Ovary (tissue), 3 donors: ENCODE measurements around the gene RAB3A.

Source experiments
- POLR2A ChIP-seq: fragments of 450-650 bp; IDR thresholded peaks from one replicate; pipeline ENCODE4 v1.6.1; 2017; ENCODE audit warnings: antibody characterized with exemption, mild to moderate bottlenecking, moderate library complexity
- TF ChIP-seq, protein P1 (sequence below), 3 donors: fragments of 450-650 bp in 2 of 3; fragments of 200-600 bp in 1 of 3; IDR thresholded peaks; one replicate each; pipeline versions ENCODE4 v1.5.1 to v1.8.0; 2016 to 2022; ENCODE audit warnings: antibody characterized with exemption in 3 of 3, mild to moderate bottlenecking in 1 of 3
- donor health status: DM: no; HTN: no; CAD: no.

DNA sequence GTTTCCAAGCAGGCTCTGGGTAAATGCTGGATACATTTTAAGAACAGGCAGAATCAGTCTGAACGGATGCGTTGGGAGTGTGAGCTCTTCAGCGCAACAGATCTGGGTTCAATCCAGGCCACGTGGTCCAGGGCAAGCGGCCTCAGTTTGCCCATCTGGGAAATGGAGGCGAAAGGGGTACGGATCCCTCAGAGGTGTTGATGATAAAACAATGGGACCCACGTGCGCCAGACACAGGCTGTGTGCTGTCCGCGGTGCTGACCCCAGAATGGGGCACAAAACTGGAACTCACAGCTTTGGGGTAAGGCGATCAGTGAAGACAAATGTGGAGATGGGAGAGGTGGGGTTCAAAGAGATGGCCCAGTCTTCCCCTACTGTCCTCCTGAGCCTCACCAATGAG, 35.5 kb upstream of the RAB3A start:
- TF ChIP-seq, protein P1, sequence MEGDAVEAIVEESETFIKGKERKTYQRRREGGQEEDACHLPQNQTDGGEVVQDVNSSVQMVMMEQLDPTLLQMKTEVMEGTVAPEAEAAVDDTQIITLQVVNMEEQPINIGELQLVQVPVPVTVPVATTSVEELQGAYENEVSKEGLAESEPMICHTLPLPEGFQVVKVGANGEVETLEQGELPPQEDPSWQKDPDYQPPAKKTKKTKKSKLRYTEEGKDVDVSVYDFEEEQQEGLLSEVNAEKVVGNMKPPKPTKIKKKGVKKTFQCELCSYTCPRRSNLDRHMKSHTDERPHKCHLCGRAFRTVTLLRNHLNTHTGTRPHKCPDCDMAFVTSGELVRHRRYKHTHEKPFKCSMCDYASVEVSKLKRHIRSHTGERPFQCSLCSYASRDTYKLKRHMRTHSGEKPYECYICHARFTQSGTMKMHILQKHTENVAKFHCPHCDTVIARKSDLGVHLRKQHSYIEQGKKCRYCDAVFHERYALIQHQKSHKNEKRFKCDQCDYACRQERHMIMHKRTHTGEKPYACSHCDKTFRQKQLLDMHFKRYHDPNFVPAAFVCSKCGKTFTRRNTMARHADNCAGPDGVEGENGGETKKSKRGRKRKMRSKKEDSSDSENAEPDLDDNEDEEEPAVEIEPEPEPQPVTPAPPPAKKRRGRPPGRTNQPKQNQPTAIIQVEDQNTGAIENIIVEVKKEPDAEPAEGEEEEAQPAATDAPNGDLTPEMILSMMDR (IDR thresholded peaks at IDR 0.05): no peak
- TF ChIP-seq POLR2A: no peak
